NCI-H1105 (cell line): ENCODE data around the gene MMP28.

ENCODE experiments used
- DNase-seq: peaks from one replicate; lab custom pipeline; 2025; lab: John Stamatoyannopoulos, UW

The MMP28 gene

DNA sequence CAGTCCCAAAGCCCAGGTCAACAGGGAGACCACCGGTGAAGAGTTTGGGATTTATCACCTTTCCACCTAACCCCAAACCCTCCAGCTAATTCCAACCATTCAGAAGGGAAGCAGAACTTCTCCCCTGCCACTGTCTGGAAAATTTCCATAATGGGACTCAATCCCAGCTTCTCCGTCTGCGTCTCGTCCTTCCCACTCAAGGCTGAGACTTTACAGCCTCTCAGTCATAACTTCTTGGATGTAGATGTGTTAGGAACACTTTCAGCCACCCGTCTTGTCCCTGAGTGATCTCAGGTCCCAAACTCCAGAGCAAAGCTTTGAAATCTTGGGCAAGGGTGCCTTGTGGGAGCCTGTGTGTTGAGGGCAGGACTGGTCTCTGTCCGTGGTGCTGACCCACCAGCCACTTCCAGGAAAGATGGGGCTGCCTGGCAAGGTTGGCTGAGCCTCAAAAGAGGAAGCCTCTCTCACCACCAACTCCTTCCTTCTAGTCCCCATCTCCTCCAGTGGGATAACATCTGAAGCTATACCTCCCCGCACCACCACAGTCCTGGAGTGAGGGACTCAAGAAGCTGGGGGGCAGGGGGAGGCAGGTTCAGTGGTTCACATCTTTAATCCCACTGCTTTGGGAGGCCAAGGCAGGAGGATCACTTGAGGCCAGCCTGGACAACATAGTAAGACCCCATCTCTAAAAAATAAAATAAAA, 51.7 kb downstream of the MMP28 start:
- DNase-seq, result no peak

DNA sequence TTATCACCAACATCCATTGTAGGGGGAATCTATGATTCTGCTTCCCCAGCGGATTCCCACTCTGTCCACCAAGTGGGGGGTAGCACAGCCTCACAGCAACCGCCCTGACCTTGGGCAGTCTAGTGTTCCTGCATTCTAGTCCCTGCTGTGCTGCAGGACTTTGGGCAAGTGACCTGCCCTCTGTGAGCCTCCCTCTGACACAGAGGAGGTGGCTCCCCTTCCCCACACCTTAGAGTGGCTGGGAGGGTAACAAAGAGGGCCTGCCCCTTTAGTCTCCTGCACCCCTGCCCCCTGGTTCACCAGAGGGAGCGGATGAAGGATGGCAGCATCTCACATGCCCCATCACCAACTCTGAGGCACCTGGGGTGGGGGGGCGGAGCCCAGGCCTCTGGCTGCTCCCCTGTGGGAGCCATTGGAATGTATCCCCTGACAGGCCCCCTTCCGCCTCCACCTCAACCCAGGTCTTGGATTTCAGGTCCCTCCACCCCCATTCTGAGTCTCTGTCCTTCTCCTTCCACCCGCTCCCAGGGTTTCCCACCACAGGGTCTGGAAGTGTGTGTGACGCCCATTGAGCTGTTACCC, 52.5 kb downstream of the MMP28 start:
- no peak for DNase-seq

DNA sequence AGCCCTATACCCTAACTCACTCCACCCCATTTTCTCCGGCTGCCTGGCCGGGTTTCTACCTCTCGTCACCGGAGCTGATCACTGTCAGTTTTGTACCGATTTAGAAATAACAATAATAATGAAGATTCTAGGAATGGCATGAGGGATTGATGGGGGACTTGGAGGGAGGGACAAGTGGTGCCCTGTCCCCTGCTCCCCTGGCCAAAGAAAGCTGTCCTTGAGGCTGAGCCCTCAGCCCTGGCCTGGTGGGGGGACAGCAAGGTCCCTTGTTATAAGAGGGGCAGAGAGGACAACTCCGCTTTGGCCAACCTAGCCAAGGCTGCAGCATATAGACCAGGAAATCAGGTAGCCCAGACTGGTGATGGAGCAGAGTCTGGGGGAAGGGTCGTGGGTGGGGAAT, 52.9 kb downstream of the MMP28 start:
- DNase-seq, result no peak

DNA sequence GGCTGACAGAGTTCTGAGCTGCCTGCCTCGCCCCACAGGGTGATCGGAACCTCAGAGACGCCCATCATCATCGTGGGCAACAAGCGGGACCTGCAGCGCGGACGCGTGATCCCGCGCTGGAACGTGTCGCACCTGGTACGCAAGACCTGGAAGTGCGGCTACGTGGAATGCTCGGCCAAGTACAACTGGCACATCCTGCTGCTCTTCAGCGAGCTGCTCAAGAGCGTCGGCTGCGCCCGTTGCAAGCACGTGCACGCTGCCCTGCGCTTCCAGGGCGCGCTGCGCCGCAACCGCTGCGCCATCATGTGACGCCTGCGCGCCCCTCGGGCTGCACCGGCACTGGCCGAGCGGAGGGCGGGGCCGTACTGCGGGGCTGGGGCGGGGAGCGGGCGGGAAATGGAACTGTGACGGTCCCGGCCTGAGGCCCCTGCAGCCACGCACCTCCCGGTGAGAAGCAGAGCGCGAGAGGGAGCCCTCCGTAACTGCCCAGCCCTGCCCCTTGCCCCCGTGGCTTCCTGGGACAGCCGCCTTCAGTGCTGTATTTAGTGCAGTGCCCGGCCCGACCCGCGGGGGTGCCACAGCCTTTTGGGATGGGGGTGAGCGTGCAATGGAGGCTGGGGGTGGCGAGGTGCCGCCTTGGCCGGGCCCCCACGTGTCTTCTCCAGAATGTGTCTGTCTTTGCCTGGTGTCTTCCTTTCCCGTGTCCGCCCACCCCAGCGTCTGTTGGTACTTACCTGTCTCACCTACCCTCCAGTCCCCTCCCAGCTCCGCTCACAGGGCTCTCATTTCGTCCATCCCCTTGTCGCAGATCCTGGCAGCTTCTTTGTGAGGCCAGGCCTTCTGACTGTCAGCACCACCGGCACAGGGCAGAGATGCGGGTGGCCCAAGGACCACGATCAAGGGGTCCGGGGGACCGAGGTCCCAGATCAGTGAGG, 54.2 kb downstream of the MMP28 start:
- DNase-seq, result no peak

DNA sequence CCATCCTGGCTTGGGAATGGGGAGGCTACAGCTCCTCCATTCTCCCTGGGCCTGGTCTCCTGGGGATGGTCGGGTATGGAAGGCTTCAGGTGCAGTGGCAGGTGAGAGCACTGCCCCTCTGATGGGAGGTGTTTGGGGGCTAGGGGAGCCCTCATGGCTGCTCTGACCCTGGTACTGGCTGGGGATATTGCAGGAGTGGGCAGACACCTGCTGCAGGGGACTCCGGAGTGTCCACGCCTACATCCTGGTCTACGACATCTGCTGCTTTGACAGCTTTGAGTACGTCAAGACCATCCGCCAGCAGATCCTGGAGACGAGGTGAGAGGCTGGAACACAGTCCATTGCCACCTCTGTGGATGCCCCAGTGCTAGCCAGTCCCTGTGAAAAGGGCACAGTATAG, 55.2 kb downstream of the MMP28 start:
- no peak for DNase-seq

DNA sequence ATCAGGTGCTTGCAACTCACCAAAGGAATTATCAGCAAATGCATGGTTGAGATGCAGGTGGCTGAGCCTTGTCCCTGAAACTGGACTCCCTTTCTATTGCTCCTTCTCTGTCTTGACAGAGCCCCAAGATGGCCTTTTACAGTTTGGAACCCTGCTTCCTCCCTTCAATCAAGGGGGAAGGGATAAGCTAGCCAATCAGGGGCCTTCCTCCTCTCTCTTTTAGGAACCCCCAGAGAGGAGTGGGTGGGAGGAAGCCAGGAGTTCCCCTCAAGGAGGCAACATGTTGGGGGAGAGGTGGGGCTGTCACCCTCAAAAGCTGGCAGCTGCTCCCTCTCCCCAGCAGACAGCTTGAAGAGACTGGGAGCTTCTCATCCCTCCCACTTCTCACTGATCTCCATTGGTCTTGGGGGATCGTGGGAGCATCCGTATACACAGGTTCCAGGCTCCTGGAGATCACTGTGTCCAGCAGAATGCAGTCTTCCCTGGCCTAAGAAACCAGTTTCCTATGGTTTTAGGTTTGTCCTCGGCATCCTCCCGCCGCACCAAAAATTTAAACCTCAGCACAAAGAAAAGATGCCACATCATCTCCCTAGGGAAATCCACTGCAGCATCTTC, 56.8 kb downstream of the MMP28 start:
- no peak for DNase-seq

DNA sequence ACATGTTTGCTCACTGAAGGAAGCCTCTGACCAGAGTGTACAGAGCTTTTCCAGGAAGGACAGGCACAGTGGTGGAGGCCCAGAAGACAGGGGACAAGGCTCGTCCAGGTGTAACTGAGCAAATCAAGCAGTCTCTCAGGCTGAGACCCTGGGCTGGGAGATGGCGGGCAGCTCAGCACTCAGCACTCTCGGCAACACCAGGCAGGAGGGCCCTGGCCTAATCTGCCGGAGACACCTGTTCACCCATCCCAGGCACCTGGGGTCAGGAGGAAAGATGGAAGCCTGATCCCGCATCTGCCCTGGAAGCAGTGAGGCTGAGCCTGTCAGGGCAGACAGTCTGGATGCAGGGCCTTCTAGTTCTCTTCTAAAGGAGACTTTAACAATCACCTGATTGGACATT, 59.2 kb downstream of the MMP28 start:
- no peak for DNase-seq

DNA sequence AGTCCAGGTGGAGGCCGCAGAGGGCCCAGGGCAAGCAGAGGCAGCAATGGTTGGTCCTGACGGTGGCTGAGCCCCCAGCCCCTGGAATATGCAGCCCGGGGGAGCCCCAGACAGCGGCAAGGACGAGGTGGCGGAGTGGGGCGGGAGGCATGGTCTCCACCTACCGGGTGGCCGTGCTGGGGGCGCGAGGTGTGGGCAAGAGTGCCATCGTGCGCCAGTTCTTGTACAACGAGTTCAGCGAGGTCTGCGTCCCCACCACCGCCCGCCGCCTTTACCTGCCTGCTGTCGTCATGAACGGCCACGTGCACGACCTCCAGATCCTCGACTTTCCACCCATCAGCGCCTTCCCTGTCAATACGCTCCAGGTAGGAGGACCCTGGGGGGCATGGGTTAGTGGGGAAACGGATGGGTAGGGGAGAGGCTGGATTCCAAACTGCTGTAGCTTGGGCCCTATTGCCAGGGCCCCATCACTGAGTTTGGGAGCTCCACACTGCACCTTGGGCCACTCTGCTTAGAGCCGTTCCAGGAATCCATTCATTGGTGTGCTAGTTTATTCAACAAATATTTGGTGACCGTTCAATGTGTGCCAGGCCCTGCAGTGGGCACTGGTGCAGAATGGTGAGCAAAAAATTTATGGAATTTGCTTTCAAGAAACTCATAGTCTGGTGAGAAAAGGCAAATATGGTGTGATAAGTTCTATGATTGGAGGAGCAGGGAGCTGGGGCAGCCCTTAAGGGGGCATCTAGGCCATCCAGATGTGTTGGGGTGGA, 60.2 kb downstream of the MMP28 start:
- no peak for DNase-seq

DNA sequence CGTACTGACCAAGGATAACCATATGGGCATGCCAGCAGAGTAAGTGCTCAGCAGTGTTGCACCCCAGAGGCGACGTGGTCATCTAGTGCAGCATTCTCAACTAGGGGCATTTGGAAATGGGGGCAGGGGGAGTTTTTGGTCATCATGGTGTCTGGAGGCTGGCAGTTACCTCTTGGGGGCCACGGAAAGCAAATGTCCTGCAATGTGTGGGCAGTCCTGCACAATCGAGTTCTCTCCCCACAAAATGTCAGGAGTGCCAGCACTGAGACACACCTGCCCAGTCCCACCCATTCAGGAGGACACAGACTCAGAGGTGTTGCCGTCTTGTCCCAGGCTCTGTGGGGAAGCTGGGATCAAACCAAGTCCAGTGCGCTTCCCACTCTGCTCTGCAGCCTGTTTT, 61.0 kb downstream of the MMP28 start:
- DNase-seq, result no peak

DNA sequence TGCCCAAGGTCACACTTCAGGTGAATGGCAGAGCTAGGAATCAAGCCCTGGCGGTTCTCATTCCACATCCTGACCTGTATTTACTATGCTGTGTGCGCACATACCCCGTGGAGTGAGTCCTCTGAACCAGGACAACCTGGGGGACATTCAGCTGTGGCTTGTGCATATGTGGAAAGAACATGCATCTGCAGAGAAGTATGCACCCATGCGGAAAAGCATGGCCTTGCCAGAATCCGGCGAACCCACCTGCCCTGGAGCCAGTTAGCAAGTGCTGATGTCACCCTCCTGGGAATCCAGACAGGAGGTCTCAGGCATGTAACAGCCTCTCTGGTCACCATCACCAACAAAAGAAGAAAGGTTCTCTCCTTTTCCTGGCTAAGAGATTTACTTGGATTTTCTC, 62.1 kb downstream of the MMP28 start:
- DNase-seq, result no peak

DNA sequence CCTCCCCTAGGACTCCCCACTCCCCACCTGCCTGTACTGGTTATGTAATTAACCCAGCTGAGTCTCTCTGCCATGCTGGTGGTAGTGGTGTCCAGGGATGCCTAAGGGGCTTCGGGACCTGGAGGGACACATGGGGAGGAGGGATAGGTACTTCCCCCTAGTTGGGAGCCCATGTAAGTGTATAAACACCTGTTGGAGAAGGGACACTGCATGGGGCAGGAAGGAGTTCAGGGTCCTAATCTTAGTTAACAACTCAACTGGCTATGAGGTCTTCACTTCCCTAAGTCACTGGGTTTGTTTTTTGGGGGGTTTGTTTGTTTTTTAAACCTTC, 62.7 kb downstream of the MMP28 start:
- no peak for DNase-seq

DNA sequence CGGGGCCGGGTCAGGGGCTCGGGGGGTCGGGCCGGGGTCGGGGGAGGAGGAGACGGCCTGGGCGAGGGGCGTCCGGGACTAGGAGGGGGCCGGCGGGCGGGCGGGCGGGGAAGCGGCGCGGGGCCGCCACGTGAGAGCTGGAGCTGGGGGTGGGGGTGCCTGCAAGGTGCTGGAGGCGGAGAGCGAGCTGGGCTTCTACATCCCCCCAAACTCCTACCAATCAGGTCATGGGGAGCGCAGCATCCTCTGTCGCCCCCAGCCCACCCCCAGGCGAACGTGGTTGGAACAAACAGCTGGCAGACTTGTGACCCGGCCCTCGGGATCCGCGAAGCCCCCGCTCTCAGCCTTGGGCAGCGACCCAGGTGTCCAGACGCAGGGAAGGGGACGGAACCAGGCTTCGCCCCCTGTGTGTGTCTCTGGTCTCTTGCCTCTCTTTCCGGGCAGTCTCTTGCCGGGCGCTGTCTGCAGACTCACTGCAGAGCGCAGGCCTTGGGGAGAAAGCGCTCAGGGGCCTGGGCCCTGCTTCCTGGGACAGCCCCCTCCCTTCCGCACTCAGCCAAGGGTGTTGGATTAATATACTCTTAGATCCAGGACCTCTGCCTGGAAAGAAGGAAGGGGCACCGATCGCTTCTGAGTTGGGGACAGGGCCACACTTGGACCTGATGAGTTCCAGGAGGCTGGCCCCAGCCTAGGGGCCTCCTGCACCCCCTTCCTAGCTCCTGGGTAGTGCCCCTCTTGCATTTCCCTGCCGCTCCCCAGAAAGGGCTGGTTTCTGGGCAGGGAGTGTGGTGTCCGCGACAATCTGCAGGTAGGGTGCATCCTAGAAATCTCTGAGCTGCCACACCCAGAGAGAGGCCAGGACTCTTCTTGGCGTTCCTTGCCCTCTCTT, 63.3 kb downstream of the MMP28 start:
- no peak for DNase-seq

DNA sequence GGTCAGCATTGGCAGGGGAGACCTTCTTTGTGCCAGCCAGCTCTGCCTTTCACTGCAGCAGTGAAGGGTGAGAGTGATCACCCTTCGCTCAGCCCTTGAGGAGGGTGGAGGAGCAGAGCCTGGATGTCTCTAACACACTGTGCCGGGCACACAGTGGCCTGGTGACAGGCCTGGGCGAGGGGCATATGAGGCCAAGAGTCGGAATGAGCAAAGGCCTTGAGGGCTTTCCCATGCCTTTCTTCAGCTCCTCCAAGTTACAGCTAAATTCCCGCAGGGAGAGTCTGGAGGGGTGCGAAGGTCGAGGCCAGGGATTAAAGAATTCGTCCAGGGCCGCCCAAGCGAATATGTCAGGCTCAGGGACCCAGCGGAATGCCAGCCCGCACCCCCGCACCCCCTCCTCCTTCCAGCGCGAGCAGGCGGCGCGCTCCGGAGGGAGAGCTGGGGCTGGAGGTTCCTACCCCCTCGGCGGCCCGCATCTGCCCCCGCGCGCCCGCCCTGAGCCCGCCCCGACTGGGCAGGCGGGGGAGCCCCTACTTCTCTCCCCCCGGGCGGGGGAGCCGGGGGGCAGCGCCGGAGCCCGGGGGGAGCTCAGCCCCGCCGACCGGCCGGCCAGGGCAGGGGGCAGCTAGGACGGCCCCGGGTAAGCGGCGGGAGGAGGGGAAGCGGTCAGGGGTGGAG, 64.1 kb downstream of the MMP28 start, which contains the start of gene RASL10B:
TSS of gene RASL10B (plus strand) at position 401 of the 678 bp plus-strand sequence. CDS start 3,546 bp downstream, outside the sequence.
- DNase-seq, result no peak

DNA sequence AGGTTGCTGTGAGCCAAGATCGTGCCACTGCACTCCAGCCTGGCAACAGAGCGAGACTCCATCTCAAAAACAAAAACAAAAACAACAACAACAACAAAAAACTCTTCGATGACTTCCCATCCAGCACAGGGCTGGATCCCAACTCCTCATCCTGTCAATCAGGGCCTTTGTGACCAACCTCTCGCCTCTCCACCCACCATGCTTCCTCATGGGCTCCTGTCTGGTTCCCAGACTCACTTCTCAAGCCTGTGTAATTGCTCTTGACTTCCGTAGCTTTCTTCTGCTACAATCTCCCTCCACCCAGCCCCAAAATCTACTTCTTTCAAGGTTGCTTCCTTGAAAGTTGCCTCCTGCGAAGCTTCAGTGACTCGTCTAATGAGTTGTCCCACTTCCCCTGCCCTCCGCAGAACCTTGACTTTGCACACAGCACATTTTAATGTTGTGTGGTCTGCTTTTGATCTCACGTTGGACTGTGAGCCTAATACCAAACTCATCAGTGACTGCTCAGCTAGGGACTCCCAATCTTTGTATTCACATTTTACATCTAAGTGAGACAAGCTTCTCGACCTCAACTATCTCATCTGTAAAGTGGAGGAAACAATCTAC, 64.9 kb downstream of the MMP28 start:
- DNase-seq, result no peak

DNA sequence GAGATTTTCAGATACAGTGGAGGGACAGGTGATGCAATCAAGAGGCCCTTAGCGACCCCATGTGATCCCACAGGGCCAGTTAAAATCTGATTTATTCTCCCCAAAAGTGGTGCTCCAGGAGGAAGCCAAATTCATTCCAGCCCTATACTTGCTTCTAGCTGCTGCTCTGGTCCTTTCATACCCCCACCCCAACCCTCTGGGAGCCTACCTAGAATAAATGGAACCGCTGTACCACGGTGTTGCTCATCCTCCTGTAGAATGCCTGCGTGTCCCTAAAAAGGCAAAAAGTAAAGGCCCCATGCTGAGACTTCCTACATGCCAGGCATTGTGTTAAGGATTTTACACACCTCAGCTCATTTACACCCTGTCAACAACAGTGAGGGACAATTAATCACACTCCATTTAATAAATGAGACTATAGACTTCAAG, 66.0 kb downstream of the MMP28 start:
- no peak for DNase-seq

DNA sequence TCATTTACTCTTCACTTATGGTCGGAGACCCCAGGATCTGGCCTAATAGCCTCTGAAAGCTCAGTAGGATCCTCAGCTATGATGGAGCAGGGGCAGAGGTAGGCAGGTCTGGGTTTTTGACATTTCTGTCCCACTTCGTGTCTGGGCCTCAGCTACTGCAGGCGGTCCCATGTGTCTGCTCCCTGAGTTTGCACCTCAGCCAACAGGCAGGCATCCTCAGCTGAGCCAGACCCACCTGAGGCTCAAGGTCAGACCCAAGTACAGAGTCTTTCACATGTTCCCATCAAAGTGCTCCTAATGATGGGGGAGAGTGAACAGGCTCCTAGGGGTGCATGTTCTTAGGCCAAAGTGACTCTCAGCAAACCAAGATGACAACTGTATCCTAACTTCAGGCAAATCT, 66.9 kb downstream of the MMP28 start:
- no peak for DNase-seq

DNA sequence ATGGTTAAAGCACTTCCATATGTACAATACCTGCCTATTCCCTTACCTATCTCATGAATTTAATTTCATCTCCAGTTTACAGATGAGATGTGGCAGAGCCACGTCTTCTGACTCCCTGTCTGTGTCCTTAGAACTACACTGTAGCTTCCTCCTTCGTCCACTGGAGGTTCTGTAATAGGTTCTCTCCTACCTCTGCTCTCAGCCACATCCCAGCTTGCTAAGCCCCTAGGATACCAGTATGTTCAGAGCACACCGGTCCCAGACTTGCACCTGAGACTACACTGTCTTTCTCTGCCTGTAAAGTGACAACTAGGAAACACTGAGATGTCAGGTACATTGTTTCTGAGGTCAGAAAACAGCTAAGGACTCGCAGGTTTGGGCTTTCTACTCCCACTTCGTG, 67.8 kb downstream of the MMP28 start:
- DNase-seq, result no peak

DNA sequence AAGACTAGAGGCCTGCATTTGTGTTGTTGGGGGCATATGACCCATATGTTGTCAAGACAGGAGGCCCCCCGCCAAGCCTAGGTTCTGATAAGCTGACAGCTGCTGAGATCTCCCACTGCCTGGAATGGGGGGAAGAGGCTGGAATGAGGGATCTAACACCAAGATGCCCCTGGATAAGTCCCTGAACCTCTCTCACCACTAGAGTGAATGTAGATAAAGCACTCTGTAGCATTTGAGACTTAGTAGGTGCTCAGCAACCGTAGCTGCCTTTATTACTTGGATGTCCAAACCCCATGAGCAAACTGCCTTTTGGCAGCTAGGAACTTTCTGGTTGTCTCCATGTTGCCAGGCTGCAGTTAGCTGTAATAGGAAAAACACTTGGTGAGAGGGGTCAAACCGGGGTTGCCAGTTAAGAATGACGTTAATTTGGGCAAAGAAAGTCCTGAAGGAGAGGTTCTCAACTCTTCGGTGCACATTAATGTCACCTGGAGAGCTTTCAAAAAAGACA, 68.4 kb downstream of the MMP28 start:
- DNase-seq, result no peak

DNA sequence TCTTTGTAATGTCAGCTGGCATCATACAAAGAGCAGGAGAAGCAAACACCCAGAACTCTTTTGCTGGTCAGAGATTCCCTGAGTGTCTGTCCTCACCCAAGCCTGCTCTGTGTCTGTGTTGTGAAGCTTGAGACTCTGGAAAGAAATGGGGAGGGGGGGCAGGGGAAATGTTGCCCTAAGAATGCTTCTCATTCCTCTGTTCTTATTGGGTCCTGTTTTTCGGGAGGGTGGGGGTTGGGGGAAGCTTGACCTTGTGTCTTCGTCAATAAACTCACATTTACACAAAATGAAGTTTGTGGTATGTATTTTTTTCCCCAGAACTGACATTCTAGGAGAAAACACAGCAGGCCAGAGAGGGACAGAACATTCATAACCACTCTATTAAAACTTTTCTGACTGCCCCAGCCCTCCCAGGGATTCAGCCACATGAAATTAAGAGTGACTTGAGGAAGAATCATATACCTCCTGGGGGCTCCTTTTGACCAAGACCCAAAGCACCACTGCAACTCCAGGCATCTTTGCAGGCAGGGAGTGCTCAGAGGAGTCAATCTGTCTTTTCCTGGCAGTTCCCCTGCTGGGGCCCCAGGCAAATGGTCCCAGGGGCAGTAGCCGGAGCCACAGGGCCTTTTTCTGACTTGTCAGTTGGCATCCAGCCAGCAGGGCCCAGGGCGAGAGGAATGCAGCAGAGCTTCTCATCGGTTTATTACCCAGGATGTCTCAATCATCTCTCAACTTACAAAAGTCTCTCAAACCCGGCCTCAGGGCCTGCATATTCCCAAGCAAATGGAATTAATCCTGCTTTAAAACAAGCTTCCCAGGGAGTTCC, 69.1 kb downstream of the MMP28 start:
- DNase-seq, result no peak
